HG03280 (cell line): ENCODE data around the gene CD14.
A peak's percentile ranks its signal among the peaks of the same experiment; 100 is the strongest.
"Not testable (repeated sequence)": the region's sequence is repeated elsewhere in the genome, so short reads cannot be mapped to it uniquely, and the experiment has no call there.

Experiments
- ATAC-seq: cut with Tn5 transposase; IDR thresholded peaks from one replicate; pipeline ENCODE4 v1.9.1; 2021; ENCODE audit warnings: mild to moderate bottlenecking, moderate library complexity; ENCODE audit not compliant: unreplicated experiment

CD14 gene

DNA sequence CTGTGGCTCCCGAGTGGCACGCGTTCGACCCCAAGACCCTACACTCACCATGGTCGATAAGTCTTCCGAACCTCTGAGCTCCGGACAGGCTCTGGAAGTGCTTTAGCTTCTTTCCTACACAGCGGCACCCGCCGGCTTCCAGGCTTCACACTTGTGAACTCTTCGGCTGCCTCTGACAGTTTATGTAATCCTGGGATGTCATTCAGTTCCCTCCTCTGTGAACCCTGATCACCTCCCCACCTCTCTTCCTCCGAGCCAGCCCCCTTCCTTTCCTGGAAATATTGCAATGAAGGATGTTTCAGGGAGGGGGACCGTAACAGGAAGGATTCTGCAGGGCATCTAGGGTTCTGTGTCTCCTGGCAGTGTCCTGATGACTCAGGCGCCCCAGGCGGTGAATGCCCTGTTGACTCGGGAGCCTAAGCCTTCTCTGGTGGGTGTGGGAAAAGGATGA lies at the start of gene CD14:
Gene CD14, minus strand, starts transcription at position 155 of the 451 bp plus-strand sequence. Its CDS starts 104 bp downstream, at position 51.
- ATAC-seq: no peak

DNA sequence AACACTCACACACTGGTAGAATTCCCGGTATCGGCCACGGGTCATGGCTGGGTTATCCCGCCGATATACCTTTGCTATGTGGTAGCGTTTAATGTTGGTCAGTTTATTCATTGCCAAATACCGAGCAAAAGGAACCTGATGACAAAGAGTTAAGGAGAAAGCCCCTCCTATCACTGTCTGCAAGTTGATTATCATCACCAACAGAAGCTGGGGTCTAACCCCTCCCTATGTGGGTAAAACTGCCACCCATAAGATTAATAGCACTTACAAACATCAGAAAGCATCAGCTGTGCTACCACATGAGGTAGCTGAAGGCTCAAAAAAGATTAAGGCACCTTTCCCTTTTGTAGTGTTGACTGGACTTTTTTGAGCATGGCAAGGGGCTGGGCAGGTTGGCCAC lies 46.0 kb upstream of the CD14 start:
- no peak for ATAC-seq

DNA sequence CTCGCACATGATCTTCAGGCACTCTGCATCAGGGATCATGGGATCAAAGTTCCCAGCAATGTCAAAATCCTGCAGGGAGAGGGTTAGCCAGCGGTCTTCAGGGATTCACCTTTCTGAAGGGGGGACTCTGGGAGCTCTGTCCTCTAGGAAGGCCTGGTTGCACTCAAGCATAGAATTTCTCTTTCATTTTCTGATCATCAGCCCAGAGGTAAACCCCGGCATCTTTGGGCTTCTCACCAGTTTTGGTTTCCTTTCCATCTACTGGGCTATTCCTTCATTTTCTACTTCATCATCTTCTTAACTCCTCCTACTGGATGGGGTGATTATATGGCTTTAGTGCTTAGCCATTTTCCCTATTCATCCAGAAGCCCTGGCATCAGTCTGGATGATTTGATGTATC lies 45.0 kb upstream of the CD14 start:
- ATAC-seq: no peak

DNA sequence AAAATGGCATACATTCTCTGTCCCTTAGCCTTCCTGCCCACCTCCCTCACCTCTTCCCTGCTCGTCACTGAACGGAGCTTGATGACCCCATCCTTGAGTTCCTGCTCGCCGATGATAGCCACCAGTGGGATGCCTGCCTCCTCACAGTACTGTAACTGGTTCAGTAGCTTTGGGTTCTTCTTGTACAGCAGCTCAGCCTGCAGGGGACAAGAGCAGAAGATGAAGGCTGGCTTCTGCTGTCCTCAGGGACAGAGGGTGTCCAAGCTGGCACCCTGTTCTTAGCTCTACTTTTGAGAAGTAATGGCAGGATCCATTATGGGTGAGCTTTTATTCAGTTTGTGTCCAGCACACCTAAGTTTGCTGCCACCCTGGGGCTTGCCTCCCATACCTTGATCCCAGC lies 41.7 kb upstream of the CD14 start:
- ATAC-seq: no peak

DNA sequence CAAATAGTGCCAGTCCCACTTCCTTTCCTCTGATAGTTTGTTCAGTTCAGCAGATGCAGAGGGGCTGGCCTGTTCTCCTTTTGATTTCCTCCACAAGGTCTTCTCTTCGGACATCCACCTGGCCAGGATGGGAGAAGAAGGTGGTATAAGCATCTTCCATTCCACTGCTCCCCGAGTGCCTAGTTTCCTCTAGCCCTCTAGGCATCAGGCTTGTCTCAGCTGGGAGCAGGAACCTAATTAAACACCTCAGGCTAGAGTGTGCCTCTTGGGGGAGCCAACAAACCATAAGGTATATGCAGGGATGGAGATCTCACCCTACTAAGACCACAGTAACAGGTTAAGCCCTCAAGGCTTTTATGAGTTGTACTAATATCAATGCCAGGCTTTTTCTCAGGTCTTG lies 41.2 kb upstream of the CD14 start:
- no peak for ATAC-seq

DNA sequence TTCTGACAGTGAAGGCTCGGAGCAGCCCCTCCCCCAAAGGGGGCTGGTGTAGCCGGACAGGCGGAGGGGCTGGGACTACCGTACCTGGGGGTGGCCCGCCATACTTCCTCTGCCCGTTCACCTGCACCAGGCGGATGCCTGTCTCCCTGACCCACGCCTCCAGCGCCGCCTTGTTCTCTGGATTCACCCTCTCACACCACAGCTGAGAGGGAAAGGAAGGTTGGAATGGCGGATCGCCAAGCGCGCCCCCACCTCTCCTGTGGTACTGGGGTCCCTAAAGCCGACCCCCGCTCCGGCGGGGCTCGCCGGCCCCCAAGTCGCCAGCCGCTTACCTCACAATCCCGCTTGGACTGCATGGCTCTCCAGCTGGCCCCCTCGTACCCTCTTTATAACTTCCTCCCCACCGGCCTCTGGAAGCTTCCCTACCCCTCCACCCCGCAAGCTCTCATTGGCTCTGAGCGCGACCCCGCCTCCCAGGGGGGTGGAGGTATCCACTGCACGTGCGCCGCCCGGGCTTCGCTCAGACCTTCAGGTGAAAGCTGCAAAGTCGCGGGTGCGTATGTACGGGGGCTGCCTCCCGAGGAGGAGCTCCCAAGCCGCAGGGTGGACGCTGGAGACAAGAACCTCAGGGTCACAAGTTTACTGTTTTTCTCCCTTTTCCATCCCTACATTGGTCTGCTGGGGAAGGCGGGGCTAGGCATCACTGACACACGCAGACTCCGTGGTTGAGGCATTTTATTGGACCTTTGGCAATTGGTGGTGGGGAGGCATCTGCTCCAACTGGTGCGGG lies 40.4 kb upstream of the CD14 start, which contains the start of gene DND1:
Gene DND1, minus strand, starts transcription at position 390 of the 790 bp plus-strand sequence. Its CDS starts 34 bp downstream, at position 356.
- no peak for ATAC-seq

DNA sequence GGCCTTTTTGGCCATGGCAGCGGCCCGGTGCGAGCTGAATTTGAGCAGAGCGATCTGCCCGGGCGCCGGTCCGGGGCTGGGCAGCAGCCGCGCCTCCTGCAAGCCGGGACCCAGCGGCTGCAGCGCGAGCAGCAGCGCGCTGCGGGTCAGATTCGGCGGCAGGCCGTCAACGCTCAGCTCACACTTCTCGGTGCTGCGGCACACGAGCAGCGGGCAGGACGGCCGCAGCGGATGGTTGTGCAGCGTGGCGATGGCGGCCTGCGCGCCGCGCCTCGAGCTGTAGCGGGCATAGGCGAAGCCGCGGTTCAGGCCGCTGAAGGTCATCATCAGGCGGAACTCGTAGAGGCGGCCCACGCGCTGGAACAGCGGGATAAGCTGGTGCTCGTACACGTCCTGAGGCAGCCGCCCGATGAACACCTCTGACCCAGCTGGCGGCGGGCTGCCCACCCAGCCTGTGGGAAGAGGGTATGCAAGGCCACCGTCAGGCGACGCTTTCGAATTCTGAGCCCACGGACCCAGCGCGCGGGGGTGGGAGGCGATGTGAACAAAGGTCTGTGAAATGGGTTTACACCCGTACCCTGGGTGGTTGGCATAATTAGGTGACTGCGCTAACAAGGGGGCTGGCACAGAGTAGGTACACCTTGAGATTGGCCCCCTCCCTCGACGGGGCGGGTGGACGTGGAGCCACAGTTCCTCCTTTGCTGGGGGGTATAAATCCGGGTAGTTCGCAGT lies 39.6 kb upstream of the CD14 start:
- no peak for ATAC-seq

DNA sequence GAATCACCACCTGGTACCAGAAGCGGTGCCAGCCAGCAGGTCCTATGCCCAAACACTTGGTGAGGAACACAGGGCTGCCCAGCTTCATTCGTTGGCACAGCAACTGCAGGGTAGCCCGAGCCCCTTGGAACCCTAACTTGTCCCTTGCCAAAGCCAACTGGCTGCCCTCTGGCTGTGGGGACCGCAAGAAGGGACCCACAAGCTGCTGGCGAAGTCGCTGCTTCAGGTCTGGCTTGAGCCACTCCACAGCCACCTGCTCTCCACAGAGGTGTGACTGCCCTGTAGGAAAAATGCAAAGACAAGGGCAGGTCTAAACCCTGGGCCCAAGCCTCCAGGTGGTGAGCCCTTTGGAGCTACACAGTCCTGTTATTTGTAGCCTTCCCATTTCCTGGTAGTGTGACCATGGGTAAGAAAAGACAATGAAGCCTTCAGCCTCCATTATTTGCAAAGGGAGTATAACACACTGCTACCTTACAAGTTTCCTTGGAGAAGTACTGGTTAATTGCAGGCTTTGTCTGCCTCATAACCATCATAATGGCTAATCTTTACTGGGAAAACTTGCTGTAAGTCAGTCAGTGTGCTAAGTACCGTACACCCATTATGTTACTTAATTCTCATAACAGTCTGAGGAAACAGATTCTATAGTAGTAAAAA lies 38.6 kb upstream of the CD14 start:
- no peak for ATAC-seq

DNA sequence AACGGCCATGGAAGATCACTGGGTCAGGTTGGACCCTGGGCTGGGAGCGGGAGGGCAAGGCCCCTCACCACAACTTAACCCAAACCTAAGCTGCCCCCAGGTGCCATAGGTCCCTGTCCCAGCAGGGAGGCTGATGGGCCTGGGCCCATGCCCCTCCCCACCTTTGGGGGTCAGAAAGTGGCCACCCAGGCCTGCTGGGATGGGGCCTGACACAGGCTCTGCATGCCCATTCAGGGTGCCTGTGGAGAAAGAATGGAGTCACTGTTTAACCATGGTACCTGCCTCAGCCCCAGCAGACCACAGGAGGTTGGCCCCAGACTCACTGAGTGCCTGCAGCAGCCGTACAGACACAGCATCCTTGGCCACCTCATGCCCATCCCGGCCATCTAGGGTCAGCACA lies 38.1 kb upstream of the CD14 start:
- not testable (repeated sequence) for ATAC-seq

DNA sequence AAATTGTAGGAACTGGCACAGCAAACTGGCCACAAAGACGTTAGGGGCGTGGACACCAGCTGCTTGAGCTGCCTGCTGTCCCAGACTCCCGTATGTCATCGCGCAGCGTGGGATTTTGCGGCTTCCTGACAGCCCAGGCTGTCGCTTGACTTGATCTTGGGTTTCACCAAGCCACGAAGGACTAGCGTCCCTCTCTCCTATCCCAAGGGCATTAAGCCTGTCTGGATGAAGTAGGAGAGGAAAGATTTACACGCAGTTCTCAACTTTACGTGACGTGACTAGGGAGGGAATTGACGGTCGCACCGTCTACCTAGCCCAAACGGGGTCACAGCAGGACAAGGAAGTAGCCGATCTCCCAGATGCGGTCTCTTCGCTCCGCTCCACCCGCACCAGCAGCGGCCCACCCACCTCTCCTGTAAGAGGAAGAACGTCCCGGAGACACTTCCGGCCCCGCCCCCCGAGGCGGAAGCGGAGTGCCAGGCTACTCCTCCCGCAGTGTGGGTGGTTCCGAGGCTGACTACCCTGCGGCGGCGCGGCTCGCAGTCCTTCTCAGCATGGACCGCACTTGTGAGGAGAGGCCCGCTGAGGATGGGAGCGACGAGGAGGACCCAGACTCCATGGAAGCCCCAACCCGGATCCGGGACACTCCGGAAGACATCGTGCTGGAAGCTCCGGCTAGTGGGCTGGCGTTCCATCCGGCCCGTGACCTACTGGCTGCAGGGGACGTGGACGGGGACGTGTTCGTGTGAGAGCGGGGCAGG lies 31.6 kb upstream of the CD14 start, which contains the start of gene WDR55:
Gene WDR55, plus strand, starts transcription at position 546 of the 761 bp plus-strand sequence. Its CDS starts 9 bp downstream, at position 555.
- peak; percentile 98 for ATAC-seq

DNA sequence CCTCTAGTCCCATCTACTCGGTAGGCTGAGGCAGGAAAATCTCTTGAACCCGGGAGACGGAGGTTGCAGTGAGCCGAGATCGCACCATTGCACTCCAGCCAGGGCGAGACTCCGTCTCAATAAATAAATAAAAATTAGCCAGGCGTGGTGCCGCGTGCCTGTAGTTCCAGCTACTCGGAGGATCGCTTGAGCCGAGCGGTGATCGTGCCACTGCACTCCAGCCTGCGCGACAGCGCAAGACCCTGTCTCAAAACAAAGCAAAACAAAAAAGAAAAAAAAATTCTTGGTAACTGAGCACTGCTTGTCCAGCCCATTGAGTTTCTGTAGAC lies 31.0 kb upstream of the CD14 start:
- ATAC-seq: no peak

DNA sequence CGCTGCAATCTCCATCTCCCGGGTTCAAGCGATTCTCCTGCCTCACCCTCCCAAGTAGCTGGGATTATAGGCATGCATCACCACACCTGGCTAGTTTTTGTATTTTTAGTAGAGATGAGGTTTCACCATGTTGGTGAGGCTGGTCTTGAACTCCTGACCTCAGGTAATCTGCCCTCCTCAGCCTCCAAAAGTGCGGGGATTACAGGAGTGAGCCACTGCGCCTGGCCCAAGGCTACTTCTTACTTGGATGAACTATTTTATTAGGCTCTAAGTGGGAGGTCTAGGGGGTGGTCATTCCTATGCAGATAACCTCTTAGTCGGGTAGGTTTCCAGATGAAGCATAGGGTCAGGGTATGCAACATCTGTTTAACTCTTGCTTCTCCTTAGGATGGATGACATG lies 27.4 kb upstream of the CD14 start:
- ATAC-seq: not testable (repeated sequence)

DNA sequence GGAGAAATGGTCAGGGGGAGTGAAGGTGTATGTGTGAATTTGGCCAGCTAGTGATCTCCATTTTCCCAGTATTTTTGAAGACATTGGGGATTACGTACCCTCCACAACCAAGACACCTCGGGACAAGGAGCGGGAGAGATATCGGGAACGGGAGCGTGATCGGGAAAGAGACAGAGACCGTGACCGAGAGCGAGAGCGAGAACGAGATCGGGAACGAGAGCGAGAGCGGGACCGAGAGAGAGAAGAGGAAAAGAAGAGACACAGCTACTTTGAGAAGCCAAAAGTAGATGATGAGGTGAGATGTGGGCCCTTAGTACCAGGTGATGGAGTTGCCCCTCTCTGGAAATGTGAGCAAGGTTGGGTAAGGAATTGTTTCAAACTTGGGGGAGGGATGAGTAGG lies 25.9 kb upstream of the CD14 start:
- ATAC-seq: no peak

DNA sequence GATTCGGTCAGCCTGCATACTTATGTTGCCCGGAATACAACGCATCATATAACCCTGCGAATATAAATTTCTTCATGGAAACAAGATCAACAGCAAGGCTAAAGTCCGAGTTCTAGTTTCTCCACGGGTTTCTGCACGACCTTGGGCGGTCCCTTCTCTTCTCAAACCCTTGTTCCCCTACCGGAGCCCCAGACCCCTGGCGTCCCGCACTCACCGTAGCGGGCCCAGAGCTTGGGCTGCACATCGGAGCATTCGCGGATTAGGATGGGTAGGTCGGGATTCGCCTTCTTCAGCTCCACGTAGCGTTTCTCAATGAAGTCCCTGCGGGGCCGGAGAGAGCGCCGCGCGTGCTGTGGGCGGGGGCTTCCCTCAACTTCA lies 14.1 kb upstream of the CD14 start:
- no peak for ATAC-seq

DNA sequence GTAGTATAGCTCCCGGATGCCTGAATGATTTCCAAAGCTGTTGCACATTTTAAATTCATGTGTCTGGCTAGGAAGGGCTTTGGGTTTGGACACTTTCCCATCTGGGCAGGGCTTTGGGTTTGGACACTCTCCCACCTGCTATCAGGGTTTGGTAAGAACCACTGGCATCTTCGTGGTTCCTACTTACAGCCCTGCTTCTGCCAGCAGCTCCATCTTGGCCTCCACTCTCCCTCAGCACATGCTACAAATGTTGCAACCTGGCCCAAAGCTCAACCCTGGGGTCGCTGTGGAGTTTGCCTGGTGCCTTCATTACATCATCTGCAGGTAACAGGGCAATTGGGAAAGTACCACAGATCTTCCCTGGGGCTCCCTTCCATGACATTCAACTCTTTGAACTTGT lies 9.7 kb upstream of the CD14 start:
- no peak for ATAC-seq

DNA sequence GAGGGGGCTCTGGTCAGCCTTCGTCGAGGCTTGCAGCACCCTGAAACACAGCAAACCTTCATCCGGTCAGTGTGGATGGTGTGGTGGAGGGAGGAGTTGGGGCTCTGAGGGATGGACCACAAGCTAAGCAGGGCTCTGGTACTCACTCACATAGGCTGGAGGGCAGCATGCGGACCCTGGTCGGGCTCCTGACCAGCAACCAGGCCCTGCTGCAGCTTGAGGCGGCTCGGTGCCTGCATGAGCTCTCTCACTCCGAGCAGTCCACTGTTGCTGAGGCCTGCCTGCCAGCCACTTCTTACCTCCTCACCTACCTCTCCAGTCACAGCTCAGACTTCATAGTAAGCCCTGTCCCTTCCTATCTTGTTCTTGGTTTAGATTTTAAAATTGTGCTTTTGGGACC lies 8.7 kb upstream of the CD14 start:
- no peak for ATAC-seq

DNA sequence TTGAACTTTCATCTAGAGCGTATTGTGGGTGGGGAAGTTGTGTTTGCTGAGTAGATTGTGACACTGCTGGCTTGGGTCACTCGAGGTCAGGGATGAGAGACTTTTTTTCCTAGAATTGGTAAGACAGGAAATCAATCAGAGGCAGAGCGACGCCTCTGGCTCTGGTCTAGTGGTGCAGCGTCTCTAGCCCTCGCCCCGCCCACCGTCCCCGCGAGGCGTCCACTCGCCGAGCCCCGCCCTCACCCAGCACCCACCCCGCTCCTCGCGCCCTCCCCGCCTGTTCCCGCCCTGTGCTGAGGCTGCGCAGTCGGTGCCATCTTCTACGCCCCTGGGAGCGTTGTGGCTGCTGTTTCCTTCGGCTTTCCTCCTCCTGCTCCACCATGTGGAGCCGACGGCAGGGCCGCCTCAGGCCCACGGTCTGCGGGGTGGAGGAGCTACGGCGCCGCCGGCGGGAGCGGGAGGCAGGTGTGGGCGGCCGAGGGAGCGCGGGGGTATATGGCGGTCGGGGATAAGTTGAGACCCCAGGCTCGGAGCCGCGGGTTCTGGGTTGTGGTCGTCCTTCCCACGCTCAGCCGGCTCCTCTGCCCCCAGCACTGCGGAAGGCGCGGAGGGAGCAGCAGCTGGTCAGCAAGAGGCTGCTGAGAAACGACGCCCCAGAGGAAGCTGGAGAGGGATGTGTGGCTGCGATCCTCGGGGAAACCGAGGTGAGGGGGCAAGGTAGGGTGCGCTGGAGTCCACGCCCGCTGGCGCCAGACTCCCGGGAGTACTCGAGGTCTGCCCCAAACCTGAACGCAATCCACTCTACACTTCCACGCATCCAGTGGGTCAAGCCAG lies 6.4 kb upstream of the CD14 start, which contains the start of gene TMCO6:
Gene TMCO6, plus strand, starts transcription at position 304 of the 834 bp plus-strand sequence. Its CDS starts 77 bp downstream, at position 381.
- ATAC-seq: peak; percentile 98

DNA sequence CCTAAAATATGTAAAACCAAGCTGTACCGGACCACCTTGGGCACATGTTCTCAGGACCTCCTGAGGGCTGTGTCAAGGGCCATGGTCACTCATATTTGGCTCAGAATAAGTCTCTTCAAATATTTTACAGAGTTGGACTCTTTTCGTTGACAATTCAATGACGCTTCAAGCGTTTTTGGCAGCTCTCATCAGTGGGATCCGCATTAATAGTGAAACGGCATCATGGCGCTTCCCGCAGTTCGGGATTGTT lies 5.8 kb upstream of the CD14 start:
- not testable (repeated sequence) for ATAC-seq

DNA sequence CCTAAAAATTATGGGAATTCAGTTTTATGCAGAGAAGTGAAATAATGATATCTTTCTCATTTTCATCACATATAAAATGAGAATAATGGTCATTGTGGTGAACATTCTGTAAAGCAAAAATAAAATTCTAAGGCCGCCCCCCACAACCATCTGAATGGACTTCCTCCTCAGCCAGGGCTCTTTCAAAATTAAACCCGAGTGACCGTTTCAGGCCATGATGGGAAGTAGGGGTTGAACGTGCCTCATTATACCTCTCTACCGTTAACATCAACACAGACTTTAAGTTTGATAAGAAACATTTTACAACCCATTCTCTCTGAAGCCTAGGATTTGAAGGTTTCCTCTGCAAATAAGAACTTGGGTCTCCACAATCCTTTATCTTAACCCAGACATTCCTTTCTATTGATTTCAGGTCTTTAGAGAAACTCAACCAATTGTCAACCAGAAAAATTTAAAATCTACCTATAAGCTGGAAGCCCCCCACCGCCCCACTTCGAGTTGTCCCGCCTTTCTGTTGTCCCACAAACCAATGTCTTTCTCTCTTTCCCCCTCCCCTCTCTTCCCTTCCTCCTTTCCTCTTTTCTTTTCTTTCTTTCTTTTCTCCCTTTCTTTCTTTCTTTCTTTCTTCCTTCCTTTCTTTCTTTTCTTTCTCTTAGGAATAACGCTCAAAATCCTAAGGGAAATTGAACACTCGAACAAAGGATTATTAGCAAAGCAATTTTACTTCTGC lies 4.6 kb upstream of the CD14 start:
- ATAC-seq: no peak
